Naive thymus-derived CD4-positive, alpha-beta T cell (primary cell): ENCODE results near the gene RNF8. TPM values are rescaled to one million over a fixed set of nuclear protein-coding genes. Genes with fewer than 3 reads are reported as not detected.
"Not testable (repeated sequence)": the region's sequence is repeated elsewhere in the genome, so short reads cannot be mapped to it uniquely, and the experiment has no call there.

Experiments
- ATAC-seq: fragments of 150-1000 bp; cut with Tn5 transposase; 2 replicates; pipeline ENCODE4 v1.10.0; 2021; ENCODE audit warnings: mild to moderate bottlenecking, moderate library complexity
- CTCF ChIA-PET: fragments of 350-600 bp; sonication (Branson Sonifier 250); formaldehyde crosslinking; loops from one replicate; lab custom pipeline; 2021; ENCODE audit warnings: antibody characterized with exemption; lab: Charles Lee
- POLR2A ChIA-PET: fragments of 350-600 bp; sonication (Branson Sonifier 250); formaldehyde crosslinking; loops from one replicate; lab custom pipeline; 2021; ENCODE audit warnings: antibody characterized with exemption, inconsistent platforms; lab: Charles Lee
- DNase-seq, 9 donors: peaks; one replicate each; pipeline versions ENCODE4 v3.0.0 to v3.0.0-alpha.2; 2020 to 2022; ENCODE audit warnings: mixed read lengths in 1 of 9
- H3K27ac ChIP-seq: one replicate; pipeline ENCODE4 v1.7.0; 2013; ENCODE audit warnings: mild to moderate bottlenecking, low read depth, low read length, moderate library complexity
- H3K27me3 ChIP-seq, 2 donors: one replicate each; pipeline ENCODE4 v1.7.0; 2013; ENCODE audit warnings: low read length in 2 of 2, mild to moderate bottlenecking in 2 of 2, moderate library complexity in 2 of 2; ENCODE audit not compliant: control insufficient read depth in 2 of 2, insufficient read depth in 2 of 2
- H3K36me3 ChIP-seq, 3 experiments: 1 replicate in 2 of 3; 2 replicates in 1 of 3; pipeline ENCODE4 v1.7.0; 2013; ENCODE audit warnings: low read length in 3 of 3, mild to moderate bottlenecking in 3 of 3, moderate library complexity in 1 of 3; ENCODE audit not compliant: insufficient read depth in 3 of 3, control insufficient read depth in 2 of 3
- H3K4me1 ChIP-seq, 2 donors: one replicate each; pipeline ENCODE4 v1.7.0; 2013; ENCODE audit warnings: low read length in 2 of 2, mild to moderate bottlenecking in 2 of 2, moderate library complexity in 1 of 2; ENCODE audit not compliant: control insufficient read depth in 2 of 2, insufficient read depth in 2 of 2
- H3K4me3 ChIP-seq: 2 replicates; pipeline ENCODE4 v1.7.0; 2013; ENCODE audit warnings: mild to moderate bottlenecking, low read length
- H3K9me3 ChIP-seq, 3 experiments: 1 replicate in 2 of 3; 2 replicates in 1 of 3; pipeline ENCODE4 v1.7.0; 2013; ENCODE audit warnings: low read length in 3 of 3; ENCODE audit not compliant: control insufficient read depth in 2 of 3
- H3K27ac Mint-ChIP-seq, 9 donors: one replicate each; pipeline ENCODE4 v1.8.0; 2020 to 2022; ENCODE audit warnings: mixed read lengths in 9 of 9, mild to moderate bottlenecking in 8 of 9, moderate library complexity in 5 of 9, inconsistent platforms in 2 of 9
- H3K27me3 Mint-ChIP-seq, 5 donors: one replicate each; pipeline ENCODE4 v1.8.0; 2021 to 2022; ENCODE audit warnings: mixed read lengths in 5 of 5, mild to moderate bottlenecking in 1 of 5
- H3K36me3 Mint-ChIP-seq, 5 donors: one replicate each; pipeline ENCODE4 v1.8.0; 2020 to 2022; ENCODE audit warnings: mixed read lengths in 5 of 5, mild to moderate bottlenecking in 3 of 5, inconsistent platforms in 1 of 5
- H3K4me1 Mint-ChIP-seq, 7 donors: one replicate each; pipeline ENCODE4 v1.8.0; 2020 to 2022; ENCODE audit warnings: mixed read lengths in 7 of 7, mild to moderate bottlenecking in 3 of 7, inconsistent platforms in 1 of 7
- H3K4me3 Mint-ChIP-seq, 10 donors: one replicate each; pipeline ENCODE4 v1.8.0; 2020 to 2022; ENCODE audit warnings: mild to moderate bottlenecking in 10 of 10, mixed read lengths in 10 of 10, moderate library complexity in 6 of 10, inconsistent platforms in 2 of 10
- H3K9me3 Mint-ChIP-seq, 11 donors: one replicate each; pipeline ENCODE4 v1.8.0; 2020 to 2022; ENCODE audit warnings: mixed read lengths in 11 of 11, mild to moderate bottlenecking in 4 of 11, inconsistent platforms in 1 of 11, moderate library complexity in 1 of 11
- intact Hi-C, 2 donors: fragments of 100-400 bp; cut with micrococcal nuclease; formaldehyde crosslinking; loops; one replicate each; pipeline ENCODE4 v1.15.1; 2023
- polyA plus RNA-seq, 2 donors: library from polyadenylated mRNA; unstranded; fragments of 300-500 nt; fragmentation: Illumina TruSeq; gene quantifications; one replicate each; pipeline ENCODE4 v1.2.3, GENCODE V29; 2021
- total RNA-seq, 6 experiments: library from RNA in 5 of 6; stranded (reverse) in 5 of 6; gene quantifications; 1 replicate in 5 of 6; 2 replicates in 1 of 6; pipeline ENCODE4 v1.2.3 and lab custom pipeline; 2021 to 2026

The RNF8 gene
- total and polyA plus RNA-seq, 7 experiments from 2014 or later, result 7.1 to 26.0 (median 15.8) TPM

DNA sequence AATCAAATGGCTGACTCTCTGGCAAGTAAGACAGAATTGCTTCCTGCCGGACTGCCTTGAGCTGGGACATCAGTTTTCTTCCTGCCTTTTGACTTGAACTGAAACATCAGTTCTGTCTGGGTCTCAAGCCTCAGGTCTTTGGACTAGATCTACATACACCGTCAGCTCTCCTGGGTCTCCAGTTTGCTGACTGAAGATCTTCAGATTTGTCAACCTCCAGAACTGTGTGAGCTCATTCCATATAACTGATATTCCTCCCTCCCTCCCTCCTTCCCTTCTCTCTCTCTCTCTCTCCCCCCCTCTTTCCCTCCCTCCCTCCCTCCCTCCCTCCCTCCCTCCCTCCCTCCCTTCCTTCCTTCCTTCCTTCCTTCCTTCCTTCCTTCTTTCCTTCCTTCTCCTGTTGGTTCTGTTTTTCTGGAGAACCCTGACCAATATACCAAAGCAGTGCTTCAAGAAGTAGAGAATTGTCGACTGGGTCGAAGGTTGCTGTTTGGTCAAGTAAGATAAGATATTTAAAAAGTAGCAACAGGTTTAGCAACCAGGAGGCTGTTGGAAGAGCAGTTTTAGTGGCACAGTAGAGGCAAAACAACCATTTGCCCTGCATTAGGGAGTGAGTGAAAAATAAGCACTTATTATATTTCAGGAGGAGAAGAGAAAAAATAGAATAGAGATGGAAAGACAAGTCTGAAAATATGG, 46.2 kb downstream of the RNF8 start:
- intact Hi-C loops, result no loop called here
- Histone ChIP-seq H3K36me3 (no peaks in the 10 kb centered on the region), H3K4me1 (no peaks in the 10 kb centered on the region), H3K4me3 (no peak overlapping the region), H3K27ac (no peak overlapping the region), H3K9me3 (no peaks in the 10 kb centered on the region), H3K27me3 (no peaks in the 10 kb centered on the region)
- ChIA-PET POLR2A (no interaction called here), CTCF (interaction anchor here (0.7 kb wide), 1 partner anchor 34 kb away, joined by 3 read pairs; no protein-coding TSS in a partner anchor)
- DNase-seq (no peak), ATAC-seq (no peak)
- Mint-ChIP-seq H3K9me3 (peaks cover 0 to 5% (median 0%) of the 10 kb centered on the region in 11 donors), H3K4me1 (peaks cover 0 to 5% (median 0%) of the 10 kb centered on the region in 7 donors), H3K27ac (no peak overlapping the region), H3K4me3 (no peak overlapping the region), H3K27me3 (peaks cover 0 to 39% (median 0%) of the 10 kb centered on the region in 5 donors), H3K36me3 (peaks cover 0 to 6% (median 0%) of the 10 kb centered on the region in 5 donors)

DNA sequence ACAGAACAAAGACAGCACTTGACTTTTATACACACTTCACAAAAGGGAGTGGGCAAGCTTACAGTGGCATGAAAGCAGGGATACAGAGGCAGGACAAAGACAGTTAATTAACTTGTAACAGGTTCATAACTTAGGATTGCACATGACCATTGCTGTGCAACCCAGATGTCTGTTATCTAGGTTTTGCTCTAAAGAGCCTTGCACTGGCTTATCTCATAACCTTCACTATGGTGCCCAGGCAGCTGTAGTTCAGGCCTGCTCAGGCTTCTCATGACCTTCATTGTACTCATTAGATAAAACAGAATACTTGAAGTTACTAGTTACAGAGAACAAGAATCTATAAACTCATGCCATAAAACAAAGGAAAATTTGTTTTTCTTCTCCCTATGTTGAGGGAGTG, 47.9 kb downstream of the RNF8 start:
- H3K36me3 Mint-ChIP-seq, H3K4me3 Mint-ChIP-seq, H3K27ac Mint-ChIP-seq, H3K27me3 ChIP-seq, DNase-seq, ATAC-seq, H3K4me3 ChIP-seq, H3K4me1 Mint-ChIP-seq, CTCF ChIA-PET, POLR2A ChIA-PET, H3K27ac ChIP-seq, H3K4me1 ChIP-seq, intact Hi-C loops, H3K9me3 ChIP-seq, H3K9me3 Mint-ChIP-seq, H3K36me3 ChIP-seq: not testable (repeated sequence)
- peaks cover 0 to 44% (median 0%) of the 10 kb centered on the region in 5 donors for H3K27me3 Mint-ChIP-seq

DNA sequence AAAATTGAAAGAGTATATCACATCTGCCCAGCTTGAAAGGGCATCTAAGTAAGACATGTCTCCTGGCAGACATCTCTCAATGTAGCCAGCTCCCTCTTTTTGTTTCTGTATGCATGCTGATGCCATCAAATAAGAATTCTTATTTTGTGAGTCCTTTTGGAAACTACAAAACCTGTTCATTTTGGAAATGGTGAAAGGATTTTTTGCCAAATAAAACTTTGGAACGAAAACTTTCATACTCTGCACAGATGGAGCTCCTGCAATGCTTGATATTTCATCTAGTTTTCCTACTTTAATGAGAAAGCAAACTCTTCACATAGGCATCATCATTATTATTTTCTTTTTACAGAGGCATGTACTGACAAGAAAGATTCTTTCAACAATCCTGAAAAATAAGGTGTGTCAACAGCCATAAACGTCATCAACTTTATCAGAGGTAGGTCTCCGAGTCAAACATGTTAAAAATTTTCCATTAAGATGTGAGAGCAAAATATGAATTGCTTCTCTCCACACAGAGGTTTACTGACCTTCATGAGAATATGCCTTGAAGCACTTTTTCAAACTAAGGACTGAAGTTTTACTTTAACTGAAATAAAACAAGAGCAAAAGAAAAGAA, 53.1 kb downstream of the RNF8 start:
- no peak overlapping the region for H3K4me3 Mint-ChIP-seq
- CTCF ChIA-PET, result no interaction called here

DNA sequence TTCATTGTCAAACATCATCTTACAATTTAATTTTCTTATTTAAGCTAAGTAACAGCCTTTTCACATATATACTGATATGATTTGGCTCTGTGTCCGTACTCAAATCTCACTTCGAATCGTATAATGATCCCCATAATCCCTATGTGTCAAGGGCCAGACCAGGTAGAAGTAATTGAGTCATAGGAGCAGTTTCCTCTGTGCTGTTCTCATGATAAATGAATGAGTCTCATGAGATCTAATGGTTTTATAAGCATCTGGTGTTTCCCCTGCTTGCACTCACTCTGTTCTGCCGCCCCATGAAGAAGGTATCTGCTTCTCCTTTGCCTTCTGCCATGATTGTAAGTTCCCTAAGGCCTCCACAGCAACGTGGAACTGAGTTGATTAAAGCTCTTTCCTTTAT, 54.2 kb downstream of the RNF8 start:
- Mint-ChIP-seq H3K9me3 (peaks cover 0 to 3% (median 0%) of the 10 kb centered on the region in 11 donors), H3K4me1 (no peaks in the 10 kb centered on the region), H3K4me3 (no peak overlapping the region), H3K36me3 (no peaks in the 10 kb centered on the region), H3K27ac (no peak overlapping the region), H3K27me3 (peaks cover 0 to 53% (median 0%) of the 10 kb centered on the region in 5 donors)
- DNase-seq (no peak), ATAC-seq (no peak)
- Histone ChIP-seq H3K9me3 (no peaks in the 10 kb centered on the region), H3K27me3 (no peaks in the 10 kb centered on the region), H3K27ac (no peak overlapping the region), H3K4me1 (no peaks in the 10 kb centered on the region), H3K36me3 (no peaks in the 10 kb centered on the region), H3K4me3 (no peak overlapping the region)
- intact Hi-C loops, result no loop called here
- CTCF ChIA-PET, result no interaction called here
- POLR2A ChIA-PET, result no interaction called here

More for the DNA sequence above, 53.1 kb downstream of the RNF8 start:
- intact Hi-C loops, result no loop called here
- Histone ChIP-seq H3K36me3 (no peaks in the 10 kb centered on the region), H3K27me3 (no peaks in the 10 kb centered on the region), H3K27ac (no peak overlapping the region), H3K4me1 (no peaks in the 10 kb centered on the region), H3K9me3 (no peaks in the 10 kb centered on the region), H3K4me3 (no peak overlapping the region)
- no peak for ATAC-seq
- Mint-ChIP-seq H3K27ac (no peak overlapping the region), H3K36me3 (no peaks in the 10 kb centered on the region), H3K9me3 (peaks cover 0 to 3% (median 0%) of the 10 kb centered on the region in 11 donors), H3K4me1 (no peaks in the 10 kb centered on the region), H3K27me3 (peaks cover 0 to 60% (median 0%) of the 10 kb centered on the region in 5 donors)
- DNase-seq, result no peak
- POLR2A ChIA-PET, result no interaction called here

DNA sequence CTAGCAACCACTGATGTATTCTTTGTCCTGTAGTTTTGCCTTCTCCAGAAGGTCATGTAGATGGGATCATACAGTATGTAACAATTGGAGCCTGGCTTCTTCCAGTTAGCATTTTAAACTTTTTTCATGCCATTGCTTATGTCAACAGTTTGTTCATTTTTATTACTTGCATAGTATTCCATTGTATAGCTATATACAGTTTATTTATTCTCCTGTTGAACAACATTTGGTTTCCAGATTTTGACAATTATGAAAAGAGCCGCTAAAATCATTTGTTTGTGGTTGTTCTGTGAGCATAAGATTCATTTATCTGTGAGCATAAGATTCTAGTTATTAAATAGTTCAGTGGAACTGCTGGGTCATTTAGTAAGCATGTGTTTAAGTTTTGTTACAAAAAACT, 55.7 kb downstream of the RNF8 start:
- CTCF ChIA-PET, result no interaction called here

DNA sequence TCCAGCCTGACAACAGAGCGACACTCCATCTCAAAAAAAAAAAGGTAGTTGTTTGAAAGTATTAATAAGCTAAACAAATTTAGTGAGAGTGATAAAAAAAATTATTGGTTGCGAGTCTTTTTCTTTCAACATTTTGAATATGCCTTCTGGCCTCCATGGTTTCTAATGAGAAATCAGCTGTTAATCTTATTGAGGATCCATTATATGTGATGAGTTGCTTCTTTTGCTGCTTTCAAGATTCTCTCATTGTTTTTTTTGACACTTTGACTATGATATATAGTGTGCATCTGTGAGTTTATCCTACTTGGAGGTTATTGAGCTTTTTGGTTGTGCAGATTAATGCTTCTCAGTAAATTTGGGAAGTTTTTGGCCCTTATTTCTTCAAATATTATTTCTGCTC, 63.6 kb downstream of the RNF8 start:
- ATAC-seq, result no peak
- POLR2A ChIA-PET, result no interaction called here
- CTCF ChIA-PET, result no interaction called here
- Mint-ChIP-seq H3K4me3 (no peak overlapping the region), H3K36me3 (no peaks in the 10 kb centered on the region), H3K27me3 (peaks cover 0 to 11% (median 8%) of the 10 kb centered on the region in 5 donors), H3K4me1 (no peaks in the 10 kb centered on the region), H3K27ac (no peak overlapping the region), H3K9me3 (peaks cover 0 to 4% (median 0%) of the 10 kb centered on the region in 11 donors)
- Histone ChIP-seq H3K27me3 (no peaks in the 10 kb centered on the region), H3K9me3 (no peaks in the 10 kb centered on the region), H3K27ac (no peak overlapping the region), H3K4me3 (no peak overlapping the region), H3K36me3 (no peaks in the 10 kb centered on the region), H3K4me1 (no peaks in the 10 kb centered on the region)
- no peak for DNase-seq
- intact Hi-C loops, result no loop called here

More for the DNA sequence above, 55.7 kb downstream of the RNF8 start:
- Mint-ChIP-seq H3K4me3 (no peak overlapping the region), H3K27me3 (peaks cover 0 to 42% (median 0%) of the 10 kb centered on the region in 5 donors), H3K36me3 (no peaks in the 10 kb centered on the region), H3K9me3 (no peaks in the 10 kb centered on the region), H3K4me1 (no peaks in the 10 kb centered on the region), H3K27ac (no peak overlapping the region)
- Histone ChIP-seq H3K9me3 (no peaks in the 10 kb centered on the region), H3K4me1 (no peaks in the 10 kb centered on the region), H3K27ac (no peak overlapping the region), H3K4me3 (no peak overlapping the region), H3K27me3 (no peaks in the 10 kb centered on the region), H3K36me3 (no peaks in the 10 kb centered on the region)
- DNase-seq, result no peak
- POLR2A ChIA-PET, result interaction anchor here (0.5 kb wide), 1 partner anchor 30 kb away, joined by 3 read pairs; no protein-coding TSS in a partner anchor
- no peak for ATAC-seq
- intact Hi-C loops, result no loop called here
